T1000 (cell line): Measurements from ENCODE around the gene TTC24.
"Not testable (repeated sequence)": the region's sequence is repeated elsewhere in the genome, so short reads cannot be mapped to it uniquely, and the experiment has no call there.

Source experiments
- DNase-seq: peaks from one replicate; lab custom pipeline; 2025; ENCODE audit warnings: mixed read lengths; lab: John Stamatoyannopoulos, UW

Gene TTC24

DNA sequence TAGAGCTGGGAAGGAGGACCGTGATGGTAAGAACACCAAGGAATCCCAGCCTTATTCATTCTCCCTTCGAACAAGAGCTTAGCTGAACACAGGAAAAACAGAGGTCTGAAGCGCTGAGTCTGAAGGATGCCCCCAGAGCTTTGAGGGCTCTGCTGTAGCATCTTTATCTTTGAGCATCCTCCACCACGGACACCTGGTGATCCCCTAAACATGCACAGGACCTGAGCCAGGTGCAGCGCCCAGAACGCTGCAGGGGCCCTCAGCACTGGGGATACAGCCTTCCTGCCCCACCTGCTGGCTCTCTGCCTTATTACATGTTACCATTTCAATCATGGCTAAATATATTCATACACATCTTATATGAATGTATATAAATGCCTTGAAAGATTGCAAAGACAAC is 29.5 kb downstream of the TTC24 start:
- DNase-seq = no peak

DNA sequence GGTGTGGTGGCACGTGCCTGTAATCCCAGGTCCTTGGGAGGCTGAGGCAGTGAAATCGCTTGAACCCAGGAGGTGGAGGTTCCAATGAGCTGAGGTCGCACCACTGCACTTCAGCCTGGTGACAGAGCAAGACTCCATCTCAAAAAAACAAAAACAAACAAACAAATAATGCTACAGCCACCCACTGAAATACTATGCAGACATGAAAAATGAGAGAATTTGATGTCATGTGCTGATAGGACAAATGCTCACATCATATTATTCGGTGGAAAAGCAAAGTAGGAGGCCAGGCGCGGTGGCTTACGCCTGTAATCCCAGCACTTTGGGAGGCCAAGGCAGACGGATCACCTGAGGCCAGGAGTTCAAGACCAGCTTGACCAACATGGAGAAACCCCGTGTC is 30.5 kb downstream of the TTC24 start:
- not testable (repeated sequence) for DNase-seq

- no peak for DNase-seq
These were observed 33.1 kb downstream of the TTC24 start for GRCh38 chr1:156612666-156613065.

DNA sequence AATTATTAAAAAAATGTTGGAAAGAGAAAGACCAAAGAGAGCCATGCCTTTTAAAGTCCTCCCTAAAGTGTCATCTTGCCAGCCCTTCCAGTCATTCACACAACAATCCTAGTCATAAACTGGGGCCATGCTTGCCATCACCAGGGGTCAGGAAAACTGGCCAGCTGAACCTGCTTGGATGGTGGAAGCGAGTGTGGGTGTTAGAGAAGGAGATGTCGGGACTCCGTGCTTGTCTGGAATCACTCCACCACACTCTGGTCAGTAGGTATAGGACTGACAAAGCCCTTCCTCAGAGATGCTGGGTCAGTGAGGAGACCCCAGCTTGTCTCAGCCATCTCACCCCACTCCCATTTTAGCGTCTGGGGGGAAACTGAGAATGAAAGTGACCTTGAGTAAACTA is 36.4 kb downstream of the TTC24 start:
- no peak for DNase-seq

GRCh38 chr1:156616463-156616862 is 36.9 kb downstream of the TTC24 start:
- DNase-seq = no peak

DNA sequence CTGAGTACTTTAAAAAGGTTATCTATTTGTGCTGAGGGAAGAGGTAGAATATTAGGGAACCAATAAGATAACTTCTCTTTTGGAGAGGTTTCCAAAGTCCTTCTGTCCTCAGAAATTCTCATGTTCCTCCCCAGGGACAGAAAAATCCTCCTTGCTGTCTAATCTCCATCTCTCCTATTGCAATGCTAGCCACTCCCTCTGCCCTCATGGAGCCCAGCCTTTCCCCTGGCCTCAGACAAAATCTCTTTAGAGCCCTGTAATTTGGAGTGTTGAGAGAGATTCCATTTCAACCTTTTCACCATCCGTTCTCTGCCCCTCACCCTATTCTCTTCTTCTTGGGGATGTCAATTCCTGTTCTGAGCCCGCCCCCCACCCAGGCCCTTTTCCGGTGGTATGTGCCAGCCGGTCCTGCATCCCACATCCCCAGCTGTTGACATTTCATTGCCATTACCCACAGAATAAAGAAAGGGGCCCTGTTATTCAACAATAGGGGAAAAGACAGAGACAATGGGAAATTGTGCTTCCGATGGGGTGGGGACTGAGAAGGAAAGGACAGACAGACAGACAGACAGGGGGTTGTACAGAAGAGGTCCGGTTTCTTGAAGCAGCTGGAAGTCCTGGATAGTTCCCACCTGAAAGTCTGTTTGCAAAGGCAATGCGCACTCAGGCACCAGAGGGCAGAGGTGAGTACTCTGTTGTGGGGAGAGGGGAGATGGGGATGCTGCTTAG is 39.5 kb downstream of the TTC24 start, which contains the start of gene HAPLN2:
TSS of gene HAPLN2 (plus strand) at position 563 of the 729 bp plus-strand sequence. CDS start 4,076 bp downstream, outside the sequence.
- no peak for DNase-seq

DNA sequence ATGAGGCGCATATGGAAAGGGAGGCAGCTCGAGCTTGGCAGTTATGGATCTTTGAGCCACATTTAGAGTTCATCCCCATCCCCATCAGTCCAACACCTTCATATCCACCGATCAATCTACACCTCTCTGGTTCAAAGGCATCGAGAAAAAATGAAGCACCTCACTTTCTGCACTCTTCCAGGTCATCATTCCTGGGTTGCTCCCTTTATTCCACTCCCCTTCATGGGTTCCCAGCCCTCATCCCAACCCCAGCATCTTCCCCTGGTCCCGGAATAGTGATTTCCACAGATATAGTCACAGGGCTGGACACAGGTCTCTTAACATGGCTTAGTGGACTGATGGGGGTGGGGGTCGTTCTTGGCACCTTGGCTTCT is 40.0 kb downstream of the TTC24 start:
- DNase-seq = no peak

DNA sequence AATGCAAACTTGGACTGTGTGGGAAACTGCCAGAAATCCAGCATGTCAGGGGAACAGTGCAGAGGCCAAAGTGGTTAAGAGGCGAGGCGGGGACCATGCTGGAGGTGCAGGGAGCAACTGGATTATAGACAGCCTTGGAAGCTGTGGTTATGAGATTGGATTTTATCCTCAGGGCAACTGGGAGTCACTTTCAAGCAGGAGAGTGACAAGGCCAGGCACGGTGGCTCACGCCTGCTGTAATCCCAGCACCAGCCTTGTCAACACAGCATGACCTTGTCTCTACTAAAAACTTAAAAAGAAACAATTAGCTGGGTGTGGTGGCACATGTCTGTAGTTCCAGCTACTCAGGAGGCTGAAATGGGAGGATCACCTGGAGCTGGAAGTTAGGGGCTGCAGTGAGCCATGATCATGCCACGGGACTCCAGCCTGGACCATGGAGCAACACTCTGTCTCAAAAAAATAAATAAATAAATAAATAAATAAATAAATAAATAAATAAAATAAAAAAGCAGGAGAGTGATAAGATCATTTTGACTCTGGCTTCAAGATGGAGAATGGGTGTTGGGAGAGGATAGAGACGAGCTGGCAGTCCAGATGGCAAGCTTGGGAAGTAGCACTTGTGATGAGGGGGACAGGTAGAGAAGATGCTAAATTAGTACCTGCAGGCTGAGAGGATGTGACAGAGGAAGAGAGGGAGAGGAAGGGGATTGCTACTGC is 43.2 kb downstream of the TTC24 start:
- no peak for DNase-seq

DNA sequence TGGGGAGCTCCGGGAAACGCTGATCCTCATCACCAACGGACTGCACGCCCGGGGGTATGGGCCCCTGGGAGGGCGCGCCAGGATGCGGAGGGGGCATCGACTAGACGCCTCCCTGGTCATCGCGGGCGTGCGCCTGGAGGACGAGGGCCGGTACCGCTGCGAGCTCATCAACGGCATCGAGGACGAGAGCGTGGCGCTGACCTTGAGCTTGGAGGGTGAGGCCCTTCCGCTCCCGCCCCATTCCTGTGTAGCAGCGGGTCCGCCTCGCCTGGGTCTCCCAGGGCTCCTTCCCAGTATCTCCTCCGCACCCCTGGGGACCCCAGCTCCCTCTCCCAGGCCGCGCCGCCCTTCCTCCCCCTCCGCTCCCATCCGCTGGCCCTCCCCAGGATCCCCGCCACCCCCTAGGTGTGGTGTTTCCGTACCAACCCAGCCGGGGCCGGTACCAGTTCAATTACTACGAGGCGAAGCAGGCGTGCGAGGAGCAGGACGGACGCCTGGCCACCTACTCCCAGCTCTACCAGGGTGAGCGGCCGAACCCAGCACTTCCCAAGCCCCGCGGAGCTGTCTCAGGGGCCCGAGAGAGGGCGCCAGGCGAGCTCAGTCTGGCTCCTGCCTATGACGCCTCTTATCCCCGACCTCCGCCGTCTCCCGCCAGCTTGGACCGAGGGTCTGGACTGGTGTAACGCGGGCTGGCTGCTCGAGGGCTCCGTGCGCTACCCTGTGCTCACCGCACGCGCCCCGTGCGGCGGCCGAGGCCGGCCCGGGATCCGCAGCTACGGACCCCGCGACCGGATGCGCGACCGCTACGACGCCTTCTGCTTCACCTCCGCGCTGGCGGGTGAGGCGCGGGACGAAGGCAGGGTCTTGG is 44.7 kb downstream of the TTC24 start:
- DNase-seq = no peak

- DNase-seq = no peak
These were observed 45.4 kb downstream of the TTC24 start for GRCh38 chr1:156624814-156625435.

DNA sequence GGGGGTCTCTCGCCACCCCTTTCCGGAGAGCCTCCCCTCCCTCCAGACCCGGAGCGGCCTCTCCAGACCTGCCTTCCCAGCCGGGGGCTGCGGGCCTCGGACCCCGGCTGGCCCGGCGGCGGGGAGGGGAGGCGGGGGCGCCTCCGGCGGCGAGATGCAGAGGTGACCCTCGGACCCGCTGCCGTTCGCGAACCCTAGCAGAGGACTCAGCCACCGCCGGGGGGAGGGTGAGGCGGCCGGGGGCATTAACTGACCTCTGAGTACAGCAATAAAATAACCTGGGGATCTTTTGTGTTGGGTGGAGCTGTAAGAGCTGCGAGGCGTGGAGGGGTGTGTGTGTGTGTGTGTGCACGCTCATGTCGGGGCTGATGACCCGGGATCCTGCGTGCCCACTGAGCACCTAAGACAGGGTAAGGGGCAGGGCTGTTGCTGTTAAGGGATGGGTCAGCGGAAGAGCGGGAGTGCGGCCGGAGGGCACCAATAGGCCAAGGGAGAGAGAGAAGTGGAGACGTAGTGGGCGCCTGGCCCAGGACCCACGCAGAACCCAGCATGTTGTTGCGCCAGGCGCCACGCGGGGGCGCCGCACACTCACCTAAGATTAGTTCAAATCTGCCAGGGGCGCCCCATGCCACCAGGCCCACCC is 46.0 kb downstream of the TTC24 start:
- no peak for DNase-seq

- no peak for DNase-seq
These were observed 46.5 kb downstream of the TTC24 start for GRCh38 chr1:156626079-156626438.

DNA sequence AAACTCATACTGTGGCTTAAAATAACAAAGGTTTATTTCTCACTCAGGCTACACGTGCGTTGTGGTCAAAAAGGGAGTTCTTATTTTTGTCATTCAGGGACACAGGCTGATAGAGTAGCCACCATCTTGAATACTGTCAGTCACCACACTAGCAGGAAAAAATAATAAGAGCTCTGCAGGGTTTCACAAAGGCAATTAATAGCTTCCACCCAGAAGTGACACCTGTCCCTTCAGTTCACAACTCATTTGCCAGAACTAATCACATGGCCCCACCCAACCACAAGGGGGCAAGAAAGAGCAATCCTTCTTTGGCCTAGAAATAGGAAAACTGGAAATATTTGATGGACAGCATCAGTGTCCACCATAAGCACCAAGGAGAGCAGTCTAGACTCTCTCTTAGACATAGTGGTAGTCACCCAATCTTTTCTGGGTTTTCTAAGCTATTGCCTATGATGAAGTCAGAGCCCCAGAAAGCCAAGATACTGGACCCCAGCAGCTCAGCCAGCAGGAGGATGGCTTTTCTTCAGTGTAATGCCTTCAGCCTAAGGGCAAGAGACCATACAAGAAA is 47.9 kb downstream of the TTC24 start:
- DNase-seq = peak; percentile 7

DNA sequence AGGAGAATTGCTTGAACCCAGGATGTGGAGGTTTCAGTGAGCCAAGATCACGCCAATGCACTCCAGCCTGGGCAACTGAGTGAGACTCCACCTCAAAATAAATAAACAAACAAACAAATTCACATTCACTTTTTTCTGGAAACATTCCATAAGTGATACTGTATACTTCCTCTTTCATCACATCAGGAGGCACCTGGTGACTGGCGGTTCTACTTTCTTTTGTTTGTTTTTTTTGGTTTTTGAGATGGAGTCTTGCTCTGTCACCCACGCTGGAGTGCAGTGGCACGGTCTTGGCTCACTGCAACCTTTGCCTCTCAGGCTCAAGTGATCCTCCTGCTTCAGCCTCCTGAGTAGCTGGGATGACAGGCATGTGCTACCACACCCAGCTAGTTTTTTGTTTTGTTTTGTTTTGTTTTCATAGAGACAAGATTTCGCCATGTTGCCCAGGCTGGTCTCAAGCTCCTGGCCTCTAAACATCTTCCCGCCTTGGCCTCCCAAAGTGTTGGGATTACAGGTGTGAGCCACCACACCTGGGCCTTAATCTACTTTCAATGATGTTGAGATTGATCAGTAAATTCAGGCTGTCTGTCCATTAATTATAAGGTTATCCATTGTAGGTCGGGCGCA is 50.4 kb downstream of the TTC24 start:
- no peak for DNase-seq

DNA sequence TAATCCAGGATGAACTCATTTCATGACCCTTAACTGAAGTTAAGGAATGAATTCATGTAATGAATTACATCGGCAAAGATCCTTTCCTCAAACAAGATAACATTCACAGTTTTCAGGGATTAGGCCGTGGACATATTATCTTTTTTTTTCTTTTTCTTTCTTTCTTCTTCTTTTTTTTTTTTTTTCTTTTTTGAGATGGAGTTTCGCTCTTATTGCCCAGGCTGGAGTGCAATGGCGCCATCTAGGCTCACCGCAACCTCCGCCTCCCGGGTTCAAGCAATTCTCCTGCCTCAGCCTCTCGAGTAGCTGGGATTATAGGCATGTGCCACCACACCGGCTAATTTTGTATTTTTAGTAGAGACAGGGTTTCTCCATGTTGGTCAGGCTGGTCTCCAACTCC is 51.6 kb downstream of the TTC24 start:
- DNase-seq = not testable (repeated sequence)

GRCh38 chr1:156632355-156632754 is 52.8 kb downstream of the TTC24 start:
- no peak for DNase-seq
